Activated gamma-delta T cell treated with anti-CD3 and anti-CD28 coated beads, Interleukin-2, amount 50 U/mL, for 16 hours (primary cell): ENCODE measurements around the gene CBLC.
A peak's percentile ranks its signal among the peaks of the same experiment; 100 is the strongest.
"Not testable (repeated sequence)": the region's sequence is repeated elsewhere in the genome, so short reads cannot be mapped to it uniquely, and the experiment has no call there.

ENCODE experiments used
- DNase-seq: peaks from one replicate; pipeline ENCODE4 v3.0.0-alpha.2; 2020; ENCODE audit warnings: low read depth

CBLC gene

GRCh38 chr19:44819246-44819832, 41.6 kb downstream of the CBLC start:
- DNase-seq, result no peak

- DNase-seq, result no peak
Measured at GRCh38 chr19:44820648-44821609, 43.2 kb downstream of the CBLC start.

- no peak for DNase-seq
Measured at GRCh38 chr19:44822177-44822576, 44.5 kb downstream of the CBLC start.

- DNase-seq, result no peak
Measured at GRCh38 chr19:44822670-44823372, 45.1 kb downstream of the CBLC start.

GRCh38 chr19:44823373-44823698, 45.6 kb downstream of the CBLC start:
- DNase-seq, result no peak

GRCh38 chr19:44824761-44825160, 47.1 kb downstream of the CBLC start:
- no peak for DNase-seq

GRCh38 chr19:44832875-44833274, 55.2 kb downstream of the CBLC start:
- DNase-seq, result not testable (repeated sequence)

GRCh38 chr19:44834399-44834798, 56.7 kb downstream of the CBLC start:
- not testable (repeated sequence) for DNase-seq

- DNase-seq, result no peak
Measured at GRCh38 chr19:44839276-44839675, 61.6 kb downstream of the CBLC start.

- DNase-seq, result no peak
Measured at GRCh38 chr19:44840811-44841210, 63.1 kb downstream of the CBLC start.

- DNase-seq, result no peak
Measured at GRCh38 chr19:44841231-44841630, 63.5 kb downstream of the CBLC start.

- DNase-seq, result no peak
Measured at GRCh38 chr19:44845286-44845611, 67.6 kb downstream of the CBLC start.

GRCh38 chr19:44845612-44846454, 68.1 kb downstream of the CBLC start, which contains the start of gene NECTIN2:
TSS of gene NECTIN2 (plus strand) at chr19:44846297. CDS start at chr19:44846526, 229 bp downstream.
- peak; percentile 51 for DNase-seq

- DNase-seq, result no peak
Measured at GRCh38 chr19:44846455-44847143, 68.9 kb downstream of the CBLC start.

- DNase-seq, result no peak
Measured at GRCh38 chr19:44847144-44848035, 69.7 kb downstream of the CBLC start.

GRCh38 chr19:44848036-44848811, 70.5 kb downstream of the CBLC start:
- DNase-seq, result no peak

GRCh38 chr19:44848812-44849447, 71.2 kb downstream of the CBLC start:
- no peak for DNase-seq
